ENCODE data around the gene PLXDC2.

DNA sequence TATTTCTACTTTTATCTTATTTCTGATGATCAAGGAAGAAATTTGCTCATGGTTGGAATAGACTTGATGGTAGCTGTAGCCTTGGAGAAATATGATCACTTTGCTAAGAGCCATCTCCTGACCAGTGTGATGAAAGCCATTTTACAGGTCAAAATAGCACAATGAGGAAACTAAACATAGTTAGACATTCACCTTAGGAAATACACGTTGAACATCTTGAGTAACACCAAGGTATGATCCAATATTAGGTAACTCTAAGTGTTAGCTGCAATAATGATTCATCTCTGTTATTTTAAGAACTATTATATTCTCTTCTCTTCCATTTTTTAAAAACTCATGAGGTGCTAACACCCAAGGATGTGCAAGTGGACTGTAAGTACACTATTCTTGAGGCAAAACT is 328.0 kb downstream of the PLXDC2 start:
- TF ChIP-seq CTCF (IDR thresholded peaks at IDR 0.05), result no peak
- no peak for TF ChIP-seq POLR2AphosphoS5 (IDR thresholded peaks at IDR 0.05; ENCODE audit: low read depth, low read length)
- TF ChIP-seq ELF1 (IDR thresholded peaks at IDR 0.05), result no peak
- no peak for TF ChIP-seq FOXM1 (IDR thresholded peaks at IDR 0.05; ENCODE audit: low read depth)
- TF ChIP-seq EP300 (IDR thresholded peaks at IDR 0.05; ENCODE audit: borderline replicate concordance in 1 of 2, low read depth in 1 of 2, low read length in 1 of 2), result no peak
- no peak for TF ChIP-seq TCF12 (IDR thresholded peaks at IDR 0.05)
- no peak for TF ChIP-seq FOSL2 (IDR thresholded peaks at IDR 0.05; ENCODE audit: borderline replicate concordance, low read depth)
- TF ChIP-seq, protein P1, sequence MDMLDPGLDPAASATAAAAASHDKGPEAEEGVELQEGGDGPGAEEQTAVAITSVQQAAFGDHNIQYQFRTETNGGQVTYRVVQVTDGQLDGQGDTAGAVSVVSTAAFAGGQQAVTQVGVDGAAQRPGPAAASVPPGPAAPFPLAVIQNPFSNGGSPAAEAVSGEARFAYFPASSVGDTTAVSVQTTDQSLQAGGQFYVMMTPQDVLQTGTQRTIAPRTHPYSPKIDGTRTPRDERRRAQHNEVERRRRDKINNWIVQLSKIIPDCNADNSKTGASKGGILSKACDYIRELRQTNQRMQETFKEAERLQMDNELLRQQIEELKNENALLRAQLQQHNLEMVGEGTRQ (IDR thresholded peaks at IDR 0.05; ENCODE audit: borderline replicate concordance, low read depth, low read length), result no peak
- no peak for TF ChIP-seq RAD21 (IDR thresholded peaks at IDR 0.05; ENCODE audit: low read length)

Data from SK-N-SH (cell line).